K562 (cell line): ENCODE results near the gene POLD4. TPM values are rescaled to one million over a fixed set of nuclear protein-coding genes. Genes with fewer than 3 reads are reported as not detected.
A peak's percentile ranks its signal among the peaks of the same experiment; 100 is the strongest.

Experiments
- BRD4 ChIP-seq: fragments of 200-600 bp; sonication (generic); IDR thresholded peaks from 2 replicates; pipeline ENCODE4 v1.6.1; 2017; ENCODE audit warnings: inconsistent platforms
- C11orf30 ChIP-seq: fragments of 450-650 bp; IDR thresholded peaks from 2 replicates; pipeline ENCODE4 v1.6.1; 2016; ENCODE audit warnings: low read depth, mild to moderate bottlenecking
- polyA plus RNA-seq, 8 experiments: library from polyadenylated mRNA; depleted of rRNA in 4 of 8; stranded (reverse) in 5 of 8; unstranded in 3 of 8; fragments of >200 nt; fragmentation: Nextera tagmentation in 2 of 8; fragmentation: Illumina TruSeq in 1 of 8; extraction: Ambion mirVana in 2 of 8; extraction: Trizol in 1 of 8; gene quantifications; 2 replicates each; pipeline versions ENCODE4 v1.2.1 to v1.2.3, GENCODE V29; 2011 to 2014; ENCODE audit warnings: inconsistent platforms in 1 of 8, missing spikeins in 1 of 8
- total RNA-seq, 7 experiments: library from RNA; depleted of rRNA in 6 of 7; stranded (reverse); fragments of >200 nt in 6 of 7; fragmentation: Illumina TruSeq in 2 of 7; extraction: Trizol in 2 of 7; gene quantifications; 2 replicates each; pipeline versions ENCODE4 v1.2.1 to v1.2.3, GENCODE V29; 2011 to 2021; ENCODE audit warnings: low replicate concordance in 1 of 7
- TF ChIP-seq, protein P1 (sequence below): fragments of 200-800 bp; sonication (Bioruptor generic); IDR thresholded peaks from 2 replicates; pipeline ENCODE4 v1.6.1; 2017; ENCODE audit warnings: missing genetic modification characterization, missing compliant biosample characterization
- TF ChIP-seq, protein P2 (sequence below), 3 experiments: fragments of 200-800 bp in 1 of 3; sonication (Bioruptor generic) in 1 of 3; sonication (generic) in 1 of 3; formaldehyde crosslinking in 1 of 3; IDR thresholded peaks; 2 replicates each; pipeline versions ENCODE4 v1.6.1 to v1.8.0; 2016 to 2022; ENCODE audit warnings: mild to moderate bottlenecking in 2 of 3, missing compliant biosample characterization in 2 of 3, missing genetic modification characterization in 2 of 3, missing genetic modification reagents in 1 of 3

The POLD4 gene
- total and polyA plus RNA-seq, 9 of the 15 experiments (the other 6 are each of a cell fraction or from before 2014, with no cell fraction given) = 5.8 to 64.5 (median 18.3) TPM

GRCh38 chr11:67375320-67376055 lies 22.1 kb upstream of the POLD4 start (continued):
- TF ChIP-seq, protein P1, sequence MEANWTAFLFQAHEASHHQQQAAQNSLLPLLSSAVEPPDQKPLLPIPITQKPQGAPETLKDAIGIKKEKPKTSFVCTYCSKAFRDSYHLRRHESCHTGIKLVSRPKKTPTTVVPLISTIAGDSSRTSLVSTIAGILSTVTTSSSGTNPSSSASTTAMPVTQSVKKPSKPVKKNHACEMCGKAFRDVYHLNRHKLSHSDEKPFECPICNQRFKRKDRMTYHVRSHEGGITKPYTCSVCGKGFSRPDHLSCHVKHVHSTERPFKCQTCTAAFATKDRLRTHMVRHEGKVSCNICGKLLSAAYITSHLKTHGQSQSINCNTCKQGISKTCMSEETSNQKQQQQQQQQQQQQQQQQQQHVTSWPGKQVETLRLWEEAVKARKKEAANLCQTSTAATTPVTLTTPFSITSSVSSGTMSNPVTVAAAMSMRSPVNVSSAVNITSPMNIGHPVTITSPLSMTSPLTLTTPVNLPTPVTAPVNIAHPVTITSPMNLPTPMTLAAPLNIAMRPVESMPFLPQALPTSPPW (CRISPR knock-in tag) = peak; percentile 51; the same call in 1 of the 2 replicates
- TF ChIP-seq BRD4 (no peak), C11orf30 (peak; percentile 64; the same call in 1 of the 2 replicates)
- TF ChIP-seq, protein P2, sequence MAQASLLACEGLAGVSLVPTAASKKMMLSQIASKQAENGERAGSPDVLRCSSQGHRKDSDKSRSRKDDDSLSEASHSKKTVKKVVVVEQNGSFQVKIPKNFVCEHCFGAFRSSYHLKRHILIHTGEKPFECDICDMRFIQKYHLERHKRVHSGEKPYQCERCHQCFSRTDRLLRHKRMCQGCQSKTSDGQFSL (CRISPR knock-in tag; IDR thresholded peaks at IDR 0.05) = no peak; the same call in 1 of the 2 replicates
- TF ChIP-seq, protein P2 (tag; IDR thresholded peaks at IDR 0.05) = peak in 1 of 2 experiments; percentile 80; a peak in 1 of 4 replicates
